DND-41 (cell line): ENCODE data around the gene EVC2.

Experiments used
- ATAC-seq: fragments of 200-7000 bp; cut with Tn5 transposase; 3 replicates; pipeline ENCODE4 v1.9.1; 2021; ENCODE audit warnings: low read depth; ENCODE audit not compliant: insufficient read depth
- DNase-seq: peaks from one replicate; pipeline ENCODE4 v3.0.0-alpha.2; 2020
- H2AFZ ChIP-seq: 2 replicates; pipeline ENCODE4 v1.6.0; 2012; ENCODE audit warnings: low read depth, low read length
- H3K27ac ChIP-seq: 2 replicates; pipeline ENCODE4 v1.5.1; 2012; ENCODE audit warnings: low read length, inconsistent platforms
- H3K27me3 ChIP-seq: fragments of 200-600 bp; sonication (generic); 2 replicates; pipeline ENCODE4 v1.6.0; 2012; ENCODE audit warnings: low read length, mild to moderate bottlenecking, inconsistent platforms; ENCODE audit not compliant: insufficient read depth, poor library complexity
- H3K36me3 ChIP-seq: 2 replicates; pipeline ENCODE4 v1.5.1; 2012; ENCODE audit warnings: low read length, inconsistent platforms; ENCODE audit not compliant: insufficient read depth
- H3K4me1 ChIP-seq: 2 replicates; pipeline ENCODE4 v1.5.1; 2012; ENCODE audit warnings: mild to moderate bottlenecking, low read length; ENCODE audit not compliant: insufficient read depth
- H3K4me2 ChIP-seq: 2 replicates; pipeline ENCODE4 v1.6.0; 2012; ENCODE audit warnings: mild to moderate bottlenecking, moderate library complexity, low read length, inconsistent platforms; ENCODE audit not compliant: insufficient read depth
- H3K4me3 ChIP-seq, 2 experiments: fragments of 200-600 bp in 1 of 2; shearing (Covaris generic) in 1 of 2; 2 replicates each; pipeline ENCODE4 v1.5.1; 2012 to 2016; ENCODE audit warnings: inconsistent platforms in 2 of 2, low read length in 2 of 2, mild to moderate bottlenecking in 2 of 2, low read depth in 1 of 2, moderate library complexity in 1 of 2
- H3K79me2 ChIP-seq: 2 replicates; pipeline ENCODE4 v1.6.0; 2012; ENCODE audit warnings: low read length, inconsistent platforms; ENCODE audit not compliant: insufficient read depth
- H3K9ac ChIP-seq: 2 replicates; pipeline ENCODE4 v1.6.0; 2012; ENCODE audit warnings: low read depth, mild to moderate bottlenecking, inconsistent platforms, low read length, moderate library complexity
- H3K9me3 ChIP-seq: 2 replicates; pipeline ENCODE4 v1.5.1; 2012; ENCODE audit warnings: low read length, moderate library complexity, mild to moderate bottlenecking, inconsistent platforms; ENCODE audit not compliant: insufficient read depth, severe bottlenecking
- H4K20me1 ChIP-seq: 2 replicates; pipeline ENCODE4 v1.6.0; 2012; ENCODE audit warnings: low read length; ENCODE audit not compliant: insufficient read depth
- EZH2 ChIP-seq: IDR thresholded peaks from 3 replicates; pipeline ENCODE4 v1.6.1; 2012; ENCODE audit warnings: borderline replicate concordance, low read depth, mild to moderate bottlenecking, moderate library complexity, low read length, inconsistent platforms; ENCODE audit not compliant: severe bottlenecking
- TF ChIP-seq, protein P1 (sequence below): IDR thresholded peaks from 2 replicates; pipeline ENCODE4 v1.5.1; 2012; ENCODE audit warnings: borderline replicate concordance, low read length, moderate library complexity, mild to moderate bottlenecking; ENCODE audit not compliant: poor library complexity, severe bottlenecking; ENCODE audit errors: extremely low read depth

Gene EVC2

DNA sequence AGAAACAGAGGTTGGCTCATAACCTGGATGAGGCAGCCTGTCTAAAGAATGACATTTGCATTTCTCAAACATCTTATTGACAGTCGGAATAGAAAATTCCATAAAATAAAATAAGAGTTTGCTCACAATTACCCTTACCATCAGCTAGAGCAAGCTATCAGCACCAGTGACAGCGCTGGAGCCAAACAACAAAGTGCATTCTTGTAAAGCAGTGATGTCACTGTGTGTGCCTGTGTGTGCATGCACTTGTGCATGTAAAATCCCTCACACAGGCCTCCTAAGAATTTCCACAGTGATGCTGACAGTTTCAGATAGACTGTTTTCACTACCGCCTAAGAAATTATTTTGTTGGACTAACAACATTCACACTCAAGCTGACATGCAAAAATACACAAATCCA, 77.6 kb downstream of the EVC2 start:
- H2AFZ ChIP-seq = no peak overlapping the region
- ATAC-seq = no peak

DNA sequence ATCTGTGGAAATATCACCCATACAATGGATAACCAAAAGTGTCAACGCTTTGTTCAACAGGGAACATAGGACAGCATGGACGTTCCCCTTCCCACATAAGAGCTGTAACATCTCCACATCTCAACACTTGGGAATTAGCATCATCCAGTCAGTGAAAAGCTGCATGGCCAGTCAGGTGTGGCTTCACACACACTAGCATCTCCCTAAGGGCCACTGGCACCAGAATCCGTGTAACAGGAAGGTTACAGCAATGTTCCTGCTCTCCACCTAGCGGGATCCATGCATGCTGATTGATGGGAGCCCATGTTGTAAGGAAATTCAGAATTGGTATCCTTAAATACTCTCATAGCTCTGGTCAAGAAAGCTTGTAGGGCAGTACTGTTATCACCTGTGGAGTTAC, 78.8 kb downstream of the EVC2 start:
- H3K36me3 ChIP-seq = no peaks in the 10 kb centered on the region
- no peak overlapping the region for H3K4me2 ChIP-seq
- H3K9ac ChIP-seq = no peak overlapping the region
- peaks cover 2% of the 10 kb centered on the region for H3K27me3 ChIP-seq
- no peak overlapping the region for H3K4me3 ChIP-seq
- H3K4me1 ChIP-seq = no peaks in the 10 kb centered on the region
- H4K20me1 ChIP-seq = no peaks in the 10 kb centered on the region
- ATAC-seq (no peak), DNase-seq (no peak)
- no peak overlapping the region for H2AFZ ChIP-seq
- no peak overlapping the region for H3K27ac ChIP-seq
- H3K9me3 ChIP-seq = no peaks in the 10 kb centered on the region
- H3K79me2 ChIP-seq = no peaks in the 10 kb centered on the region
- TF ChIP-seq EZH2 = no peak
- TF ChIP-seq, protein P1, sequence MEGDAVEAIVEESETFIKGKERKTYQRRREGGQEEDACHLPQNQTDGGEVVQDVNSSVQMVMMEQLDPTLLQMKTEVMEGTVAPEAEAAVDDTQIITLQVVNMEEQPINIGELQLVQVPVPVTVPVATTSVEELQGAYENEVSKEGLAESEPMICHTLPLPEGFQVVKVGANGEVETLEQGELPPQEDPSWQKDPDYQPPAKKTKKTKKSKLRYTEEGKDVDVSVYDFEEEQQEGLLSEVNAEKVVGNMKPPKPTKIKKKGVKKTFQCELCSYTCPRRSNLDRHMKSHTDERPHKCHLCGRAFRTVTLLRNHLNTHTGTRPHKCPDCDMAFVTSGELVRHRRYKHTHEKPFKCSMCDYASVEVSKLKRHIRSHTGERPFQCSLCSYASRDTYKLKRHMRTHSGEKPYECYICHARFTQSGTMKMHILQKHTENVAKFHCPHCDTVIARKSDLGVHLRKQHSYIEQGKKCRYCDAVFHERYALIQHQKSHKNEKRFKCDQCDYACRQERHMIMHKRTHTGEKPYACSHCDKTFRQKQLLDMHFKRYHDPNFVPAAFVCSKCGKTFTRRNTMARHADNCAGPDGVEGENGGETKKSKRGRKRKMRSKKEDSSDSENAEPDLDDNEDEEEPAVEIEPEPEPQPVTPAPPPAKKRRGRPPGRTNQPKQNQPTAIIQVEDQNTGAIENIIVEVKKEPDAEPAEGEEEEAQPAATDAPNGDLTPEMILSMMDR = no peak

More for the DNA sequence above, 77.6 kb downstream of the EVC2 start:
- Histone ChIP-seq H3K9me3 (no peaks in the 10 kb centered on the region), H3K27ac (no peak overlapping the region), H3K27me3 (peaks cover 2% of the 10 kb centered on the region), H3K36me3 (no peaks in the 10 kb centered on the region), H3K79me2 (no peaks in the 10 kb centered on the region), H3K4me2 (no peak overlapping the region), H3K9ac (no peak overlapping the region), H4K20me1 (no peaks in the 10 kb centered on the region), H3K4me3 (no peak overlapping the region), H3K4me1 (no peaks in the 10 kb centered on the region)
- TF ChIP-seq, protein P1 = no peak
- TF ChIP-seq EZH2 = no peak
- no peak for DNase-seq

DNA sequence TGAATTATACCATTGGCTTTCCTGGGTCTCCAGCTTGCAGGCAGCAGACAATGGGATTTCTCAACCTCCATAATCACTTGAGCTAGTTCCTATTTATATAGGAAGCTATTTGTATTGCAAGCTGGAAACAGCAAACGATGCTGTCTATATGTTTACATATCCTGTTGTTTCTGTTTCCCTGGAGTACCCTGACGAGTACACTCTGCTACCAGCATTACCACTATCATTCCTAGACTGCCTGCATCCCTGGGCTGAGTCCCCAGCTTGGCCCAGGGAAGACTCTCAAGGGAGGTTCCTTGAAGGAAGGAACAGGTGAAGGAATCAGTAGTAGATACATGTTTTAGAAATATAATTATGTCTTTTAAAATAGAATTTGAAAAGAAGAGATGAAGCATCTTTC, 81.4 kb downstream of the EVC2 start:
- no peaks in the 10 kb centered on the region for H3K9me3 ChIP-seq
- H3K36me3 ChIP-seq = no peaks in the 10 kb centered on the region
- no peak overlapping the region for H3K4me3 ChIP-seq

DNA sequence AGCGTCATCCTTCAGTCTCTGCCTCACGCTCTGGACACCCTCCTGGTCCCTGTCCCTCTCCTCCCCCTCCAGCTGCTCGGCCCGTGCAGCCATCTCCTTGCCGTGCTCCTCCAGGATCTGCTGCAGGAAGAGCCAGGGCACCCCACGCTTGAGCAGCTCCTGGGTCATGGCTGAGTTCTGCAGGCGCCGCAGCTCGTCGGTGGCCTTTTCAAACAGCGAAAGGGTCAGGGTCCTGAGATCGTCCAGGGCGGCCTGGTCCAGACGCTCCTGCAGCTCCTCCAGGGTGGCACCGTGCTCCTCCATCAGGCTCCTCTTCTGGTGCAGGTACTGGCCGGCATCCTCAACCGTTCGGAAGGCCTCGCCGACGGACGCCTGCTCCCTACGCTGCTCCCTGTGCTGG, 85.8 kb downstream of the EVC2 start:
- DNase-seq (no peak), ATAC-seq (no peak)
- H3K27me3 ChIP-seq = no peaks in the 10 kb centered on the region
- no peaks in the 10 kb centered on the region for H4K20me1 ChIP-seq
- no peak overlapping the region for H3K4me3 ChIP-seq
- no peaks in the 10 kb centered on the region for H3K79me2 ChIP-seq
- no peak overlapping the region for H3K4me2 ChIP-seq
- no peaks in the 10 kb centered on the region for H3K9me3 ChIP-seq
- H3K27ac ChIP-seq = no peak overlapping the region
- no peaks in the 10 kb centered on the region for H3K4me1 ChIP-seq
- TF ChIP-seq EZH2 = no peak
- TF ChIP-seq, protein P1 = no peak
- no peak overlapping the region for H3K9ac ChIP-seq
- H2AFZ ChIP-seq = no peak overlapping the region
- H3K36me3 ChIP-seq = no peaks in the 10 kb centered on the region

More for the DNA sequence above, 81.4 kb downstream of the EVC2 start:
- no peak overlapping the region for H3K27ac ChIP-seq
- no peak overlapping the region for H2AFZ ChIP-seq
- ATAC-seq (no peak), DNase-seq (no peak)
- no peak for TF ChIP-seq EZH2
- H4K20me1 ChIP-seq = no peaks in the 10 kb centered on the region
- no peaks in the 10 kb centered on the region for H3K79me2 ChIP-seq
- no peaks in the 10 kb centered on the region for H3K4me1 ChIP-seq
- H3K9ac ChIP-seq = no peak overlapping the region
- H3K27me3 ChIP-seq = peaks cover 2% of the 10 kb centered on the region
- H3K4me2 ChIP-seq = no peak overlapping the region
